Skeletal muscle tissue (tissue), 4 donors: ENCODE measurements around the gene NRXN3. TPM values are rescaled to one million over a fixed set of nuclear protein-coding genes. Genes with fewer than 3 reads are reported as not detected.

ENCODE experiments used
- H3K27ac ChIP-seq: one replicate; pipeline ENCODE4 v1.7.0; 2013; ENCODE audit warnings: mild to moderate bottlenecking, low read depth, low read length, inconsistent platforms
- H3K27me3 ChIP-seq, 3 donors: one replicate each; pipeline ENCODE4 v1.7.0; 2013; ENCODE audit warnings: low read length in 3 of 3; ENCODE audit not compliant: control insufficient read depth in 3 of 3, insufficient read depth in 3 of 3
- H3K36me3 ChIP-seq, 3 donors: one replicate each; pipeline ENCODE4 v1.7.0; 2013; ENCODE audit warnings: low read length in 3 of 3; ENCODE audit not compliant: control insufficient read depth in 3 of 3, insufficient read depth in 3 of 3
- H3K4me1 ChIP-seq, 3 donors: one replicate each; pipeline ENCODE4 v1.7.0; 2013; ENCODE audit warnings: low read length in 3 of 3, mild to moderate bottlenecking in 3 of 3; ENCODE audit not compliant: control insufficient read depth in 3 of 3, insufficient read depth in 3 of 3
- H3K4me3 ChIP-seq, 3 donors: one replicate each; pipeline ENCODE4 v1.7.0; 2013; ENCODE audit warnings: low read length in 3 of 3
- H3K9ac ChIP-seq, 3 donors: one replicate each; pipeline ENCODE4 v1.7.0; 2013; ENCODE audit warnings: low read length in 3 of 3, mild to moderate bottlenecking in 3 of 3, moderate library complexity in 2 of 3, low read depth in 1 of 3
- H3K9me3 ChIP-seq, 3 donors: one replicate each; pipeline ENCODE4 v1.7.0; 2013; ENCODE audit warnings: low read length in 3 of 3; ENCODE audit not compliant: control insufficient read depth in 3 of 3
- total RNA-seq: library from RNA; depleted of rRNA; stranded (reverse); fragments of >200 nt; gene quantifications from one replicate; pipeline ENCODE4 v1.2.3, GENCODE V29; 2014
- donor health status: Osteomylitis.

Gene NRXN3
- total RNA-seq, 1 donor from 2014 or later: 0.52 TPM

GRCh38 chr14:78254911-78255461 lies 84.8 kb downstream of the NRXN3 start:
- Histone ChIP-seq H3K27me3 (peaks cover 0 to 9% (median 3%) of the 10 kb centered on the region in 3 donors), H3K9ac (no peak overlapping the region), H3K9me3 (no peaks in the 10 kb centered on the region), H3K4me1 (no peaks in the 10 kb centered on the region), H3K27ac (no peak overlapping the region), H3K36me3 (no peaks in the 10 kb centered on the region), H3K4me3 (no peak overlapping the region)

GRCh38 chr14:78259831-78260230 lies 89.7 kb downstream of the NRXN3 start:
- H3K4me1 ChIP-seq: no peaks in the 10 kb centered on the region
- no peaks in the 10 kb centered on the region for H3K9me3 ChIP-seq
- H3K36me3 ChIP-seq: no peaks in the 10 kb centered on the region
- no peak overlapping the region for H3K4me3 ChIP-seq
- no peak overlapping the region for H3K9ac ChIP-seq
- H3K27me3 ChIP-seq: peaks cover 0 to 3% (median 0%) of the 10 kb centered on the region in 3 donors
- no peak overlapping the region for H3K27ac ChIP-seq

GRCh38 chr14:78278464-78279250 lies 108.5 kb downstream of the NRXN3 start:
- Histone ChIP-seq H3K4me3 (no peak overlapping the region), H3K9ac (no peak overlapping the region), H3K27me3 (peaks cover 0 to 8% (median 0%) of the 10 kb centered on the region in 3 donors), H3K36me3 (no peaks in the 10 kb centered on the region), H3K27ac (no peak overlapping the region), H3K4me1 (no peaks in the 10 kb centered on the region), H3K9me3 (no peaks in the 10 kb centered on the region)

GRCh38 chr14:78282437-78282836 lies 112.3 kb downstream of the NRXN3 start:
- Histone ChIP-seq H3K36me3 (no peaks in the 10 kb centered on the region), H3K4me1 (no peaks in the 10 kb centered on the region), H3K9me3 (no peaks in the 10 kb centered on the region), H3K9ac (no peak overlapping the region), H3K27me3 (peaks cover 0 to 7% (median 4%) of the 10 kb centered on the region in 3 donors), H3K27ac (no peak overlapping the region), H3K4me3 (no peak overlapping the region)

- H3K9me3 ChIP-seq: no peaks in the 10 kb centered on the region
- no peak overlapping the region for H3K4me3 ChIP-seq
- H3K27me3 ChIP-seq: peaks cover 0 to 7% (median 0%) of the 10 kb centered on the region in 3 donors
- no peaks in the 10 kb centered on the region for H3K4me1 ChIP-seq
- no peak overlapping the region for H3K27ac ChIP-seq
- no peaks in the 10 kb centered on the region for H3K36me3 ChIP-seq
- no peak overlapping the region for H3K9ac ChIP-seq
These were observed 116.0 kb downstream of the NRXN3 start for GRCh38 chr14:78286210-78286609.

GRCh38 chr14:78292003-78292402 lies 121.8 kb downstream of the NRXN3 start:
- H3K9ac ChIP-seq: no peak overlapping the region
- peaks cover 0 to 2% (median 0%) of the 10 kb centered on the region in 3 donors for H3K27me3 ChIP-seq
- H3K36me3 ChIP-seq: no peaks in the 10 kb centered on the region
- H3K27ac ChIP-seq: no peak overlapping the region
- H3K4me3 ChIP-seq: no peak overlapping the region
- no peaks in the 10 kb centered on the region for H3K9me3 ChIP-seq
- H3K4me1 ChIP-seq: no peaks in the 10 kb centered on the region

- no peak overlapping the region for H3K4me3 ChIP-seq
- H3K9me3 ChIP-seq: no peaks in the 10 kb centered on the region
- no peaks in the 10 kb centered on the region for H3K36me3 ChIP-seq
- H3K4me1 ChIP-seq: no peaks in the 10 kb centered on the region
- H3K9ac ChIP-seq: no peak overlapping the region
- H3K27ac ChIP-seq: no peak overlapping the region
- H3K27me3 ChIP-seq: peaks cover 2 to 10% (median 6%) of the 10 kb centered on the region in 3 donors
These were observed 127.7 kb downstream of the NRXN3 start for GRCh38 chr14:78297858-78298257.

- Histone ChIP-seq H3K27me3 (peaks cover 2 to 10% (median 6%) of the 10 kb centered on the region in 3 donors), H3K9me3 (no peaks in the 10 kb centered on the region), H3K27ac (no peak overlapping the region), H3K9ac (no peak overlapping the region), H3K36me3 (no peaks in the 10 kb centered on the region), H3K4me3 (no peak overlapping the region), H3K4me1 (no peaks in the 10 kb centered on the region)
These were observed 128.1 kb downstream of the NRXN3 start for GRCh38 chr14:78298298-78298697.

- Histone ChIP-seq H3K27ac (no peak overlapping the region), H3K27me3 (peaks cover under 1 to 6% (median 4%) of the 10 kb centered on the region in 3 donors), H3K4me3 (no peak overlapping the region), H3K4me1 (no peaks in the 10 kb centered on the region), H3K9ac (no peak overlapping the region), H3K9me3 (no peaks in the 10 kb centered on the region), H3K36me3 (no peaks in the 10 kb centered on the region)
These were observed 132.7 kb downstream of the NRXN3 start for GRCh38 chr14:78302841-78303240.

GRCh38 chr14:78307671-78308070 lies 137.5 kb downstream of the NRXN3 start:
- H3K36me3 ChIP-seq: no peaks in the 10 kb centered on the region
- no peaks in the 10 kb centered on the region for H3K4me1 ChIP-seq
- peaks cover 0 to 3% (median 0%) of the 10 kb centered on the region in 3 donors for H3K27me3 ChIP-seq

More at GRCh38 chr14:78307671-78308070, 137.5 kb downstream of the NRXN3 start:
- Histone ChIP-seq H3K27ac (no peak overlapping the region), H3K9me3 (no peaks in the 10 kb centered on the region), H3K9ac (no peak overlapping the region), H3K4me3 (no peak overlapping the region)
